ENCODE results near the gene TBX1.

TBX1 gene

GRCh38 chr22:19816372-19817119, 56.0 kb downstream of the TBX1 start:
- DNase-seq = no peak
